Activated CD4-positive, alpha-beta T cell treated with anti-CD3 and anti-CD28 coated beads, Interleukin-2, amount 50 U/mL, for 48 hours (primary cell): ENCODE measurements around the gene LRP1B.

Experiments used
- DNase-seq, 2 experiments: peaks; one replicate each; pipeline ENCODE4 v3.0.0-alpha.2; 2020

Gene LRP1B

GRCh38 chr2:141068053-141068682 is 1062.6 kb downstream of the LRP1B start:
- no peak for DNase-seq

- no peak for DNase-seq
These were observed 1065.8 kb downstream of the LRP1B start for GRCh38 chr2:141065042-141065441.

- no peak for DNase-seq
These were observed 1067.4 kb downstream of the LRP1B start for GRCh38 chr2:141063406-141063805.

GRCh38 chr2:141062443-141062842 is 1068.4 kb downstream of the LRP1B start:
- DNase-seq: no peak

- no peak for DNase-seq
These were observed 1068.8 kb downstream of the LRP1B start for GRCh38 chr2:141062031-141062430.

GRCh38 chr2:141058556-141058955 is 1072.3 kb downstream of the LRP1B start:
- no peak for DNase-seq

- no peak for DNase-seq
These were observed 1075.3 kb downstream of the LRP1B start for GRCh38 chr2:141055531-141055930.

GRCh38 chr2:141048951-141049350 is 1081.9 kb downstream of the LRP1B start:
- DNase-seq: no peak

- DNase-seq: no peak
These were observed 1089.5 kb downstream of the LRP1B start for GRCh38 chr2:141041281-141041680.

GRCh38 chr2:141038341-141038740 is 1092.5 kb downstream of the LRP1B start:
- DNase-seq: no peak

- DNase-seq: no peak
These were observed 1093.5 kb downstream of the LRP1B start for GRCh38 chr2:141037361-141037760.

GRCh38 chr2:141035846-141036420 is 1094.9 kb downstream of the LRP1B start:
- no peak for DNase-seq

- DNase-seq: no peak
These were observed 1101.3 kb downstream of the LRP1B start for GRCh38 chr2:141029428-141030078.

GRCh38 chr2:141027221-141027620 is 1103.6 kb downstream of the LRP1B start:
- DNase-seq: no peak

- DNase-seq: no peak
These were observed 1109.2 kb downstream of the LRP1B start for GRCh38 chr2:141021611-141022010.

GRCh38 chr2:141021109-141021508 is 1109.7 kb downstream of the LRP1B start:
- DNase-seq: no peak

GRCh38 chr2:141020346-141020745 is 1110.5 kb downstream of the LRP1B start:
- no peak for DNase-seq

GRCh38 chr2:141015341-141016047 is 1115.3 kb downstream of the LRP1B start:
- DNase-seq: no peak

GRCh38 chr2:141003967-141004657 is 1126.7 kb downstream of the LRP1B start:
- DNase-seq: no peak

- no peak for DNase-seq
These were observed 1129.1 kb downstream of the LRP1B start for GRCh38 chr2:141001750-141002149.

GRCh38 chr2:140998577-140998976 is 1132.2 kb downstream of the LRP1B start:
- DNase-seq: no peak

GRCh38 chr2:140998017-140998416 is 1132.8 kb downstream of the LRP1B start:
- no peak for DNase-seq

- DNase-seq: no peak
These were observed 1136.0 kb downstream of the LRP1B start for GRCh38 chr2:140994856-140995255.
